Stimulated activated CD4-positive, alpha-beta T cell treated with anti-CD3 and anti-CD28 coated beads, Interleukin-15, amount 100 ng/mL, for 24 hours (primary cell): ENCODE measurements around the gene ZNF761.
"Not testable (repeated sequence)": the region's sequence is repeated elsewhere in the genome, so short reads cannot be mapped to it uniquely, and the experiment has no call there.

Experiments
- DNase-seq: peaks from one replicate; pipeline ENCODE4 v3.0.0-alpha.2; 2020

Gene ZNF761

DNA sequence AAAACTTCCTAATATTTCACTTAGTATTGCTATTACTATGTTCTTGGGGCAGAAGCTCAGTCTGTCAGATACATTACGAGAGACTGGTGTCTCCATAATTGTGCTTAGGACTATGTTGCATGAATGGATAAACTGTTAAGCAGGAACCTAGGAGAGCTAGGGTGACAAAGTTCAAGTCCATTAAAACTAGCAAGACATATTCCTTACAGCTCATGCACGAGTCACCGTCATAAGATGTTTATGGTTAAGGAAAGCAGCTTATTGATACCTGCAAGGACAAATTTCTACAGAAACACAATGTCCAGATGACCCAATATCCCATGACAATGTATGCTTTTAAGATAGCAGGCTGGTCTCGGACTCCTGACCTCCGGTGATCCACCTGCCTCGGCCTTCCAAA lies 30.1 kb downstream of the ZNF761 start:
- no peak for DNase-seq

DNA sequence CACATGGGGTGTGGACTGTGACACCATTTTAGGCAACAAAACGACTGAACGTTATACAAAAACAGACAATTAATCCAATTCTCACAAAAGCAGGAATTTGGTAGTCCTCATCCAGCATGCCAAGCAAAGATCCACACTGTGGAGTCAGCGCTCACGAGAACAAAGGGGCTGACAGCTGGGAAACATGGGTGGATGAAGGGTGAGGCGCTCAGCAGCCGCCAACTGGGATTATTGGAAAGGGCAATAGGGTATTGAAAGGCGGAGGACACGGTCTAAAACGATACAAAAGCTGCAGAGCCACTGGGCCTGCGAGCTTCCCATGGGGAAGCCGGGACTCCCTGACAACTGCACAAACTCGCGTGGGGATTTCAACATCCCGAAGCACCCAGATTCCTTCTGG lies 31.1 kb downstream of the ZNF761 start:
- DNase-seq, result no peak

DNA sequence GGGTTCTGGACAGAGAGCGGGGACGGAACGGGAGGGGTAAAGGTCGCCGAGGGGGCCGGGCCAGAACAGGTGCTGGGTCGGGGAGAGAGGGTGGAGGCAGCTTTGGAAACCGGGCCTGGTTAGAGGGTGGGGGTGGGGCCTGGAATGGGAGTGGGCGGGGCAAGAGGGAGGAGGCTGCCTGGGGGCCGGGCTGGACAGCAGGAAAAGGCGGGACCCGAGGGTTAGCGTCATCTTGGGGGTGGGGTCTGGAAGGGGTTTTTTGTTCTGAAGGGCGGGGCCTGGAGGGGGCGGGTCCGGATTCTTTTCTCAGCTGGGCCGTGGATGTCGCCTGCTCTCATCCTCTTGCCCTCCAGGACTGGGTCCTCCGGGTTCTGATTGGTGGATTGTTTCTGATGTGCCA lies 31.5 kb downstream of the ZNF761 start:
- peak; percentile 8 for DNase-seq

DNA sequence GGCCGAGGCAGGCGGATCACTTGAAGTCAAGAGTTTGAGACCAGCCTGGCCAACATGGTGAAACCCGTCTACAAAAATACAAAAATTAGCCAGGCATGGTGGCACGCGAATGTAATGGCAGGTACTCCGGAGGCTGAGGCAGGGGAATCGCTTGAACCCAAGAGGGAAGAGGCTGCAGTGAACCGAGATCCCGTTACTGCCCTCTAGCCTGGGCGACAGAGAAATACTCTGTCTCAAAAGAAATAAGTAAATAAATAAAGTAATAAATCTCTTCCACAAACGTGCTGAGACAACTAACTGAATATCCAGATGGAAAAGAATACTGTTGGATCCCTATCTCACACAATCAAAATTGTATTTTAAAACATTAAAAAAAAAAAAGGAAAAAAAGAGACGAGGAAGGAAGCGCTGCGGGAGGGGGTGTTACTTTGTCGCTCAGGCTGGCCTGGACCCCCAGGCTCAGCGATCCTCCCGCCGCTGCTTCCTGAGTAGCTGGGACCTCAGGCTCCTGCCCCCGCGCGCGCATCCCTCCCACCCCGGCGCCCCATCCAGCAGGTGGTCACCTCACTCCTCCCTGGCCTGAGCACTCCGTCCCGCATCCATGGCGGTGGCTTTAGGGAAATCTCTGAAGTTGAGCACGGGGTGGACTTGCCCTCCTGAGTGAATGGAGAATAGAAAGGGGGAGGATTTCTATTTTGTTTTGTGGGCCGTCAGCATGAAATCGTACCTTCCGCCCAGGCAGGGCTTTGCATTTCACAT lies 35.1 kb downstream of the ZNF761 start:
- DNase-seq, result no peak

DNA sequence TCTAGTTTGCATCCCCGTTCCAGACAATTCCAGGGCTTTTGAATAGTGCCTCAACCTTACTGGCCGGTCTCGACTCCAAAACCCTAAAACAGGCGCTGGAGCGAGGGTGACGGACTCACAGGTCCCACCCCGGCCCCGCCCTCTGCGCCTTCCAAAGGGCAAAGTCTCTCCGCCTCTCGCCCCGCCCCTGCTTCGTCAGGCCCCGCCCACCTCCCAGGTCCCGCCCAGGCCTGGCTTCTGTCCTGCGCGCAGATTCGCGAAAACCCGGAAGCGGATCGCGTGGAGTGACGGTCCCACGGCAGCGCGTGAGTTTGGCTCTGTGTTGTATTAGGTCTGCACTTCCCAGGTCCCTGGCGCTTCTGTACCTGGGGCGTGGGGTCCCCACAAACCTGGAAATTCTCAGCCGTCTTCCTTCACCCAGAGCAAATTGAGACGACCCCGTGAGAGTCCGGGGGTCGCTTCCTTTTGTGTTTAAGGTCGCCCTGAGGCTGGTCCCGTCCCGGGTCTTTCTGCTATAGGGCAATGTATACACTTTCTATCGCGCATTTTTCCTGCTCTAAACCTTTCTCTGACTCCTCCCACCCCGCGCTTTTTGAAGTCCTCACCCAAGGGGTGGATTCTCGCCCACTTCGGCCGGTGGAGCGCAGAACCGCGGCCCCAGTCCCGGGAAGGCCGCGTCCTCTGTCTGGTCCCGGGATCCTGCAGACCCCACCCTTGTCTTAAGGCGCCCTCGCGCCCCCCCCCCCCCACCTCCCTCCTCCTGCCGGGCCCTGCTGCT lies 35.9 kb downstream of the ZNF761 start, which contains the start of gene ZNF813:
TSS of gene ZNF813 (plus strand) at position 249 of the 778 bp plus-strand sequence. CDS start 16,090 bp downstream, outside the sequence.
- DNase-seq, result peak; percentile 95

- DNase-seq, result not testable (repeated sequence)
Measured at GRCh38 chr19:53468628-53469027, 36.8 kb downstream of the ZNF761 start.

- no peak for DNase-seq
Measured at GRCh38 chr19:53471916-53472315, 40.1 kb downstream of the ZNF761 start.

GRCh38 chr19:53474832-53475231 lies 43.0 kb downstream of the ZNF761 start:
- DNase-seq, result not testable (repeated sequence)

DNA sequence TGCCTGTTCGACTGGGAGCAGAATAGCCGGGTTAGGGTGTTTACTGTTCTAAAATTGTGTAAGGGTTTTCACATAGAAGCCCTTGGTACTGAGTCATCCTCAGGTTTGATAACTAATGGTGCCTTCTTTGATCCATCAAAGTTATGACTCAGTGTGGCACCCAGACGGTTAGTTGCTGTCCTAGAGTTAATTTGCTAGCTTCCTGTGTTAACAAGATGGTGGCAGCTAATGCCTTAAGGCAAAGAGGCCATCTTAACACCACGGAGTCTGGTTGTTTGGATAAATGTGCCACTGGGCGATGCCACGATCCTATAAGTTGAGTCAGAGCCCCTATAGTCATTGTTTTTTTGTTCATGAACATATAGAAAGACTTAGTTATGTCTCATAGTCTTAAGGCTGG lies 43.7 kb downstream of the ZNF761 start:
- not testable (repeated sequence) for DNase-seq

DNA sequence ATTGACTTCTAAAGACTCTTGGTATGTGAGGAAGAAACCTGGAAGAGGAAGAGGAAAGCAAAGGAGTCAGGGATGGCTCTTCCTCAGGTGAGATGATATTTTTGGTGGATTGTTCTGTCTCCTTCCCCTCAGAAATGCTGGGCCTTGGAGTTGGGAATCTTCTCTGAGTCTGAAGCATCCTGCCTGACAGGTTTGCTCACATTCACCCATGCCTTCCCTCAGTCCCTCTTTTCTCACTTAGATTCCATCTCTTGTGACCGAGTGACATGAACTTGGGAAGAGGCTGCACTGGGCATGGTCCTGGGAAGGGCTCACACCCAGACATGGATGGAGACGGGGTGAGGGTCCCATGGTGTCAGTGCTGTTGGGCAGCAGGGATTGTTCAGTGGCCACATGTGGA lies 52.0 kb downstream of the ZNF761 start:
- DNase-seq, result not testable (repeated sequence)

- no peak for DNase-seq
Measured at GRCh38 chr19:53485046-53486004, 53.5 kb downstream of the ZNF761 start.

DNA sequence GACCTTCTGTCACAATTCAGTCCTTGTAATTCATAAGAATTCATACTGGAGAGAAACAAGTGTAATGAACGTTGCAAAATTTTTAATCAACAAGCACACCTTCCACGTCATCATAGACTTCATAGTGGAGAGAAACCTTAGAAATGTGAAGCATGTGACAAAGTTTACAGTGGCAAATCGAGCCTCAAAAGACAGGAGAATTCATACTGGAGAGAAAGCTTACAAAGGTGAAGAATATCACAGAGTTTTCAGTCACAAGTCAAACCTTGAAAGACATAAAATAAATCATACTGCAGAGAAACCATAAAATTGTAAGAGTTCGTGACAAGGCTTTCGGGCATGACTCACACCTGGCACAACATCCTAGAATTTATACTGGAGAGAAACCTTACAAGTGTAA lies 60.4 kb downstream of the ZNF761 start:
- no peak for DNase-seq

GRCh38 chr19:53497311-53498023 lies 65.7 kb downstream of the ZNF761 start:
- DNase-seq, result not testable (repeated sequence)

DNA sequence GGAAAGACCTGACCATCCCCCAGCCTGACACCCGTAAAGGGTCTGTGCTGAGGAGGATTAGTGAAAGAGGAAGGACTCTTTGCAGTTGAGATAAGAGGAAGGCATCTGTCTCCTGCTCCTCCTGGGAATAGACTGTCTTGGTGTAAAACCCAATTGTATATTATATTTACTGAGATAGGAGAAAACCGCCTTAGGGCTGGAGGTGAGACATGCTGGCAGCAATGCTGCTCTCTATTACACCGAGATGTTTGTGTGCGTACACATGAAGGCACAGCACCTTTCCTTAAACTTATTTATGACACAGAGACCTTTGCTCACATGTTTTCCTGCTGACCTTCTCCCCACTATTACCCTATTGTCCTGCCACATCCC lies 66.2 kb downstream of the ZNF761 start:
- DNase-seq, result not testable (repeated sequence)

DNA sequence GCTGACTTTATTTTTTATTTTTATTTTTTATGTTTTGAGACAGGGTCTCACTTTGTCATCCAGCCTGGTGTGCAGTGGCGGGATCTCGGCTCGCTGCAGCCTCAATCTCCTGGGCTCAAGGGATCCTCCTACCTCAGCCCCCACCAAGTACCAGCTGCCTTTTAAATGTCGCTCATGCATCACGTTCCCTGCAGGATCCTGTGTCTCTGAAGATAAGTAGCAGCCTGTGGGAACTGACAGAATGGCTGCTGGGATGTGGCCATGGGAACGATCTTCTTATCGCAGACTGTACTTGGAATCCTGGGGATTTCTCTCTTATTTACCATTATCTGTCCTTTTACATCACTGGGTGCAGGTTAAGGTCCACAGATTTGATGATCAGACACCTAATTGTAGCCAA lies 71.4 kb downstream of the ZNF761 start:
- not testable (repeated sequence) for DNase-seq

GRCh38 chr19:53503671-53504364 lies 72.0 kb downstream of the ZNF761 start:
- not testable (repeated sequence) for DNase-seq

GRCh38 chr19:53504365-53504703 lies 72.5 kb downstream of the ZNF761 start:
- DNase-seq, result not testable (repeated sequence)

GRCh38 chr19:53504885-53505284 lies 73.1 kb downstream of the ZNF761 start:
- DNase-seq, result no peak

- DNase-seq, result no peak
Measured at GRCh38 chr19:53506728-53507127, 74.9 kb downstream of the ZNF761 start.
